NCI-H524 treated with DMSO at 0.1 percent for 48 hours (cell line): Measurements from ENCODE around the gene GRIA4.
"Not testable (repeated sequence)": the region's sequence is repeated elsewhere in the genome, so short reads cannot be mapped to it uniquely, and the experiment has no call there.

Source experiments
- DNase-seq: peaks from one replicate; lab custom pipeline; 2025; lab: John Stamatoyannopoulos, UW

Gene GRIA4

GRCh38 chr11:105720096-105720495 lies 110.2 kb downstream of the GRIA4 start:
- DNase-seq, result no peak

GRCh38 chr11:105723269-105723668 lies 113.4 kb downstream of the GRIA4 start:
- DNase-seq, result no peak

GRCh38 chr11:105732611-105733010 lies 122.7 kb downstream of the GRIA4 start:
- DNase-seq, result no peak

- no peak for DNase-seq
Measured at GRCh38 chr11:105734426-105734825, 124.6 kb downstream of the GRIA4 start.

GRCh38 chr11:105738251-105738650 lies 128.4 kb downstream of the GRIA4 start:
- DNase-seq, result no peak

- no peak for DNase-seq
Measured at GRCh38 chr11:105738986-105739795, 129.3 kb downstream of the GRIA4 start.

- DNase-seq, result no peak
Measured at GRCh38 chr11:105740164-105740903, 130.5 kb downstream of the GRIA4 start.

GRCh38 chr11:105741488-105742020 lies 131.7 kb downstream of the GRIA4 start:
- DNase-seq, result no peak

GRCh38 chr11:105754260-105754659 lies 144.4 kb downstream of the GRIA4 start:
- no peak for DNase-seq

GRCh38 chr11:105754716-105755115 lies 144.8 kb downstream of the GRIA4 start:
- no peak for DNase-seq

- no peak for DNase-seq
Measured at GRCh38 chr11:105757107-105757506, 147.2 kb downstream of the GRIA4 start.

GRCh38 chr11:105763594-105763993 lies 153.7 kb downstream of the GRIA4 start:
- no peak for DNase-seq

- no peak for DNase-seq
Measured at GRCh38 chr11:105767931-105768330, 158.1 kb downstream of the GRIA4 start.

- DNase-seq, result no peak
Measured at GRCh38 chr11:105769627-105770026, 159.8 kb downstream of the GRIA4 start.

GRCh38 chr11:105773452-105773851 lies 163.6 kb downstream of the GRIA4 start:
- not testable (repeated sequence) for DNase-seq

- DNase-seq, result no peak
Measured at GRCh38 chr11:105774899-105775298, 165.0 kb downstream of the GRIA4 start.

- DNase-seq, result no peak
Measured at GRCh38 chr11:105780781-105781525, 171.1 kb downstream of the GRIA4 start.

- no peak for DNase-seq
Measured at GRCh38 chr11:105781807-105782206, 171.9 kb downstream of the GRIA4 start.

GRCh38 chr11:105783216-105783615 lies 173.3 kb downstream of the GRIA4 start:
- DNase-seq, result no peak

- not testable (repeated sequence) for DNase-seq
Measured at GRCh38 chr11:105785850-105786249, 176.0 kb downstream of the GRIA4 start.

GRCh38 chr11:105786741-105787140 lies 176.9 kb downstream of the GRIA4 start:
- DNase-seq, result no peak
